NCI-H2171 (cell line): ENCODE measurements around the gene TRPM1.
"Not testable (repeated sequence)": the region's sequence is repeated elsewhere in the genome, so short reads cannot be mapped to it uniquely, and the experiment has no call there.

Source experiments
- DNase-seq: peaks from one replicate; lab custom pipeline; 2025; lab: John Stamatoyannopoulos, UW

Gene TRPM1

DNA sequence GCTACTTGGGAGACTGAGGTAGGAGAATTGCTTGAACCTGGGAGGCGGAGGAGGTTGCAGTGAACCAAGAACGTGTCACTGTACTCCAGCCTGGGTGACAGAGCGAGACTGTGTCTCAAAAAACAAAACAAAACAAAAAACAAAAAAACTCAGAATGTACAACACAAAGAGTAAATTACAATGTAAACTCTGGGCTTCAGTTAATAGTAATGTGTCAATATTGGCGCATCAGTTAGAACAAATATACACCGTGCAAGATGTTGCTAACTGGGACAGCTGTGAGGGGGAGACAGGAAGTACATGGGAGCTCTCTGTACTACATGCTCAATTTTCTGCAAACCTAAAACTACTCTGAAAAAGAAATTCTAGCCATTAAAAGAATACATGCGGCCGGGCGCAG is 23.5 kb upstream of the TRPM1 start:
- DNase-seq, result no peak

DNA sequence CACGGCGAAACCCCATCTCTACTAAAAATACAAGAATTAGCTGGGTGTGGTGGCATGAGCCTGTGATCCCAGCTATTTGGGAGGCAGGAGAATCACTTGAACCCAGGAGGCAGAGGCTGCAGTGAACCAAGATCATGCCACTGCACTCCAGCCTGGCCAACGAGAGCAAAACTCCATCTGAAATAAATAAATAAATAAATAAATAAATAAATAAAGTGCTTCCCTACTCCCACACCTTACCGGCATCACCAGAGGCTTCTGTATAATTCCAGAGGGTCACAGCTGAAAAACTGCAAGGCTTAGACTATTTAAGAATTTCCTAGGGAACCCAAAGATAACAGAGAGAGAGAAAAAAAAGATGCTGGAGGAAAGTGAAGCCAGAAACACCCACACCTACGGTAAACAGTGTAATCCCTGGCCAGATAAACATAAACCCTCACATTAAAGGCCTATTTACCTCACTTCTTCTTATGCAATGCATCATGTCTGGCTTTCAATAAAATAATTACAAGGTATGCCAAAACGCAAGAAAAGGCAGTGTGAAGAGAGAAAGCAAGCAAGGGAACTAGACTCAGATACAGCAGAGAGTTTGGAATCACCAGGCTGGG is 15.0 kb upstream of the TRPM1 start:
- DNase-seq, result no peak

- no peak for DNase-seq
These were observed 9.6 kb upstream of the TRPM1 start for GRCh38 chr15:31111091-31111647.

GRCh38 chr15:31108836-31109235 is 7.3 kb upstream of the TRPM1 start:
- DNase-seq, result no peak

- DNase-seq, result no peak
These were observed 5.2 kb upstream of the TRPM1 start for GRCh38 chr15:31106495-31107300.

DNA sequence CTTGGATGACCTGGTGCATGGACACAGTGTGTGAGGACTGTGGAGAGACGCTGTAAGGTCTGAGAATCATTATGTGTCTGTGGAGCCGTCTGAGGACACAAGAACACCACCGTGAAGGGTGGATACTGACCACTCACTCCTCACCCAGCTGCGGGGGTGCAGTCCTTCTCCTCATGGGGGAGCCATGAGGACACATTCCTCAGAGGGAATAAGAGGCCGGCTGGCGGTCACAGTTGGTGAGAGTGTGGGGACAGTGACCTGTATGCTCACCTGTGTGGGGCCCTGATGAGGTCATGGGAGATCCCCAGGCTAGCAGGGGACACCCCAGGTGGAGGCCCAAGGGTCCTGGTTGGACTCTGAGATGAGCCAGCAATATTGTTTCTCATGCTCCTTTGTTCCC is 2.5 kb upstream of the TRPM1 start:
- no peak for DNase-seq

DNA sequence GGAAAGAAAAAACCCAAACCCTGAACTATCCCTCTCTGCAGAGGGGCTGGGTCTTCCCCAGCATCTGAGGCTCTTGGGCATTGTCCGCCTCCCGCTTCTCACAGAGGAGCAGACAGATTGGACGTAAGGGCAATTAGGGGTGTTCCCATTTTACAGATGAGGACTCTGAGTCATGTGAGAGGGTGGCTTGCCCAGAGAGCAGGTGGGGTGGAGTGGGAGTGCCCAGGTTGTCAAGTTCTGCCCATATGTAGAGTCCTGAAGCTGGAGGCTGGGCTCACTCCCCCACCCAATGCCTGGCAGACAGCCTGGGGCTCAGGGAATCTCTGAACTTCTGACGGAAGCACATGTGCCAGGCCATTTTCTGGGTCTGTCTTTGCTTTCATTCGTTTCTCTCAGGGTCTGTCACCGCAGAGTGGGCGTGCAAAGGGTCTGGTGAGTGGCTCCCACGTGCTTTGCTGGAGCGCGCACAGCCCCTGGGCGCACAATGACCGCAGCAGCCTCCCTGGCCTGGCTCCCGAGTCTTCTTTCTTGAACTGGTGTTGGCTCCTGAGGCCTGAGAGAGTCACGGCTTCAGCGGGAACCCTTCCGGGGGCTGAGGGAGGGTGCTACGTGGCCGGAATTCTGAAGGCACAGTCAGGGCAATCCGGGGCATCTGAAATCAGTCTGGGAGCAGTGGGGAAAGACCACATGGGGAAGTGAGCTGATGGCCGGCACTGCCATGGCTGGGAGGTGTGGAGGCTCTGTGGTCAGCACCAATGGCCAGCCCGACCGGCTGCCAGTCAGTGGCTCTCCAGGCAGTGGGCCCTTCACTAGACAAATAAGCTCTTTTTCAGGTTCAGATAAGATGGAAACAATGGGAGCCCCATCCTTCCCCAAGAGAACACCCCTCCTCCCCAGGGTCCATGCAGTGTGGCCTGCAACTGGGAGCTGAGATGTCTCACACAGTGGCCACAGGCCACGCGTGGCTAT is 1.1 kb upstream of the TRPM1 start:
- no peak for DNase-seq

DNA sequence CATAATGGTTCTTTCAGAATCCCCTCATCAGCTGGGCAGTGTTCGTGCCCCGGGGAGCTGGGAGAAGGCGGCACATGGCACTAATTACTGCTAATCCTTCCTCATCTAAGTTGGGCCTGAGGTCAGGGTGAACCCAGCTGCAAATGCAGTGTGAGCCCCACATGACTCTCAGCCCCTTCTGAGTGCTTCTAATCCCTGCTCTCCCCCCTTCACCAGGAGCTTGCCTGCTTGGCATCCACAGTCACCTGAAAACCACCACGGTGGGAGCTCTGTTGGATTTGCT is 455 bp upstream of the TRPM1 start:
- no peak for DNase-seq

DNA sequence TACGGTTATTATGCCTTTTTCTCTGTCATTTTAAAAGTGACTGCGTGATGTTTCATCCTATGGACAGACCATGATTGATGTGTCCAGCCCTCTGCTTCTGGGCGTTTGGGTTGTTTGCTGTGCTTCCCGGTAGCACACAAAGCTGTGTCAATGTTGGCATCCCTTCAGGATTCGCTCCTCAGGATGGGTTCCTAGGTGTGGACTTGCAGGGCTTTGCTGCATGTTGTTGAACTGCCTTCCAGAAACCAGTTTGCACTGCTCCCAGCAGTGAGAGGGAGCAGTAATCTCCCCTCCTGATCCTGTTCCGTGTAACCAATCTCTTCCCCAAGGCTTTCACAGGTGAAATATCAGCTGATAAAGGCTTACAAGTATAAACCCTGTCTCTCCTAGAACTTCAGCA is 787 bp downstream of the TRPM1 start:
- no peak for DNase-seq

DNA sequence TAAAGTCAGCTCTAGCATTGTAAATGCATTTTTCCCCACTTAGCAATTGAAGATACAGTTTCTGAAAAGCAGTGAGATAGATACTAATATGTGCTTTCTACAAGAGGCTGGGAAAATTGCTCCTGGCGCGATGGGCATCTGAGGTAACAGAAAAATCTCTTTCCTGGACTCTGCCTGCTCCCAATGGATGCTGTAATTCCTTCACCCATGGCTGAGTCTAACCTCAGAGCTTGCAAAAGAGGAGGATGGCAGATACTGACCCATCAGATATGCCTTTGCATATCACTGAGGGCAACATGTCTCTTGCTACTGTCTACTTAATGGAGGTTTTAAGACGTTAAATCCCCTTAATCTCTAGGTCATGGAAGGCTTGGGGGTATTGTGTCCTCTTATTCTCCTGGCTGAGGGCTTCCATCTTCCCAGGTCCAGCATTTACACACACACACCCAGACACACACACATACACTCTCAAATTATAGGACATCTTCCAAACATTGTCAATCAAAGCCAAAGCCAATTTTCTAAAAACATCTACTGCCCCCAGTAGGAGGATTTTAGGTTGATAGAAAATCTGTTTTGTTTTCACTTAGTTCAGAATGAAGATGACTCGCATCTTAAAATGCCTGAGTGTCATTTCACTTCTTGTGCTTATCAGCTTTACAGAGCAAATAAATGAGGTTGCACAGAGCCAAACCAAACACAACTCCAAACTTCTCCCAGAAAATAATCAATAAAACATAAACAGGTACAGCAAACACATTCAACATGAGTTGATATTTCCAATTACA is 2.4 kb downstream of the TRPM1 start:
- no peak for DNase-seq

- no peak for DNase-seq
These were observed 3.0 kb downstream of the TRPM1 start for GRCh38 chr15:31098491-31098917.

DNA sequence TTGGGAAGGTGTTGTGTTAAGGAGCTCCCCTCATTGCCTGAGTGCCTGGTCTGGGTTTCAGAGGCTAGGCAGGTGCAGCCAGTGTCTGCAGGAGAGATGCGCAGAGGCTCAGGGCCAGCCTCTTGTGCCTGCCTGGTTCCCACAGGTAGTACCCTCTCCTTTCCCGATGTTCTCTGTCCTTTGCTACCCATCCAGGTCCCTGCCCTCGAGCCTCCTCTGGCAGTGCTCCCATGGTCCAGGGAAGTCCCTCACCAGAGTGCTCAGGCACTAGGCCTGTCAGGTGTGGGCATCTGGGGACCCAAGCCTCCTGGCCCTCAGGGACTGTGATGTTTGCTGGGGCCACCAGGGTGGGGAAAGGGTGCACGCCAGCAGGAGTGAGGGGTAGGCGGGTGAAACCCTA is 5.0 kb downstream of the TRPM1 start:
- DNase-seq, result no peak

GRCh38 chr15:31091481-31091880 is 10.0 kb downstream of the TRPM1 start:
- DNase-seq, result no peak

- no peak for DNase-seq
These were observed 10.8 kb downstream of the TRPM1 start for GRCh38 chr15:31090766-31091165.

DNA sequence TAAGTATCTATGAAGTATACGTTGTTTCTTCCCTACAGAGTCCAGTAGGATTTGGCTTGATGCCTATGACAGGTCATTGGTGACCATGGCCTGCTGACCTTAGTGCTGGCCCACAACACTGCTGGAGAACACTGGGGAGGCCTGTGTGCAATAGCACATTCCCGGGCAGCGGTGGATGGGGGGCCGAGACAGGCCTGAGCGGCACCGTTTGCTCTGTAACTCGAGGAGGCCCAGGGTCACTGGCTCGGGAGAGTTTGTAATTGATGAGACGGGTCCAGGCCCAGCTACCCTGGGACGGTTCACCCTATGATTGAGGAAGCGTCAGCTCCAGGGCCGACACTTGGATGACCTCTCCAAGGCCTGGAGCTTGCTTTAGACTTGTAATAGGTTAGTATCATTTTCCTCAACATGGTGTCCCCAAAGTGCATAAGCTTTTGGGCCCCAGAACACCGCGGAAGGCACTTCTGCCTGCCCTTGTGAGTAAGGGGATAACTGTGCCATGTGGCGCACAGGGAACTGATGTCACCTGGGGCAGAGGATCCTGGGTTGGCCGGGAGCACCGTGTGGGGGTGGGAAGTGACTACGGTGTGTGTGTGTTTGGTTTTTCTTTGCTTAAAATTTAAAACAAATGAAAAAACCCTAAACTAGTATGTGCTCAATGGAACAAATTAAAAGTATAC is 12.0 kb downstream of the TRPM1 start:
- no peak for DNase-seq

DNA sequence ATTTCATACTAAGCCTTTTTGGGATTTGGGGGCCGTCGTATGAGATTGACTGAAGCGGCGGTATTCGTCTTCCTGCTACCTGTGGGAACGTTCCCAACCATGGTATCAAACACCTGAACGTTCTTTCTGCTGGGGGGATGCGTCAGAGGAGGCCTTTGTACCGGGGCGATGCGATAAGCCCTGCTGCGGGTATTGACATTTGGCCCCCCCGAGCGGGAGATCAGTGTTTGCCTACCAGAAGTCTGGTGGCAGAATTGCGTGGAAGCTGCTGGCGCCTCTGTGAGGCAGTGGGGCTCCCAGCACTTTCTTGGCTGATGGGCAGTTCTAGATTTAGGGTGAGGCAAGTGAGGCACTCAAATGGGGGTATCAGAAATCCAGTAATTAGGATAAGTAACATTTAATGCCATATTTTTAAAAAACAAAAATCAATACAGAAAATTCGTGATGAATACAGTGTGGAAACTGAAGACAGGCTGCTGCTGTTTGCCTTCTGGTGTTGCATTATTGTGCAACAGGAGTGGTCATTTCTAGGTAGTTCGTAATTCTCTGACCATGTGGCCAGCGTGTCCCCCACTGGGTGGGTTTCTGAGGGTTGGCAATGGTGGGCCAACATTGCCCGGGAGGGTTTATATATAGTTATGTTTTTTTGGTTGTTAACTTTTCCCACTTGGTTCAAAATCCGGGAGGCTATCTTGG is 12.7 kb downstream of the TRPM1 start:
- DNase-seq, result no peak

- DNase-seq, result not testable (repeated sequence)
These were observed 13.5 kb downstream of the TRPM1 start for GRCh38 chr15:31088041-31088440.

DNA sequence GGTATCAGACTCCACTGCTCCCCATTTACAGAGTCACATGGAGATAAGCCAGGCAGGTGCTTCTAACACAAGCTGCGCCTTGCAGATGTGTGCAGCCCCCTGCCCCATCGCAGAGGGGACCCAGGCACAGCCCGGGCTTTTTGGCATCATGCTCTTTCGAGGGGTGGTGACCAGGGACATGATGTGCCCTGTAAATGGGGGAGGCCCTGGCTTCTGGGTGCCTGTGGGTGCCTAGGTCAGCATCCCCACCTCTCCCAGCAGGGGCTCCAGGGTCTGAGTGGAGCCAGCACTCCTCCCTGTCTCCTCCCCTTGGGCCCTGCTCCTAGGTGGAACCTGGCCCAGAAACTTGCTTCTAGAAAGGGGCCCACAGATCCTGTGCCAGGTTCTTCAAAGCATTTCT is 15.2 kb downstream of the TRPM1 start:
- no peak for DNase-seq

- DNase-seq, result no peak
These were observed 16.2 kb downstream of the TRPM1 start for GRCh38 chr15:31085359-31085758.

GRCh38 chr15:31084176-31084575 is 17.3 kb downstream of the TRPM1 start:
- DNase-seq, result no peak

DNA sequence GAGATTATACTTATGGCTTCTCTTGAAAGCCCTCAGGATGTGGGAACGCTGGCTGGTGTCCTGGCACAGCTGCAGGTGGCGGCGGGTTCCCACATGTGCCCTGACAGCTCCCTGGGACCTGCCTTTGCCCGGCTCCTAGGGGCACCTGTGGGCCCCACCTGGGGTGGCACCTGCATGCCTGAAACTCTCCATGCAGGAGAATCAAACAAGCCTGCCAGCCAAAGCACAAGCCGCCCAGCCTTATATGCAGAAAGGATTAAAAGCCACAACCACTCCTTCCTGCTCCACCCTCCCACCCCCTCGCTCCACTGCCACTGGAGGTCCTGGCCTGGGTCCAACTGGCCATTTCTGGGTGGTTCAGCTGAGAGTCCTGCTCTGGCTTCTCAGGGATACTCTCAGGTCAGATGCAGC is 18.1 kb downstream of the TRPM1 start:
- no peak for DNase-seq
